ENCODE data around the gene RNF181. TPM values are rescaled to one million over a fixed set of nuclear protein-coding genes. Genes with fewer than 3 reads are reported as not detected.

Gene RNF181
- total and polyA plus RNA-seq, 2 of the 13 experiments (the other 11 are each of a cell fraction or from before 2014, with no cell fraction given) = 224 to 578 TPM

DNA sequence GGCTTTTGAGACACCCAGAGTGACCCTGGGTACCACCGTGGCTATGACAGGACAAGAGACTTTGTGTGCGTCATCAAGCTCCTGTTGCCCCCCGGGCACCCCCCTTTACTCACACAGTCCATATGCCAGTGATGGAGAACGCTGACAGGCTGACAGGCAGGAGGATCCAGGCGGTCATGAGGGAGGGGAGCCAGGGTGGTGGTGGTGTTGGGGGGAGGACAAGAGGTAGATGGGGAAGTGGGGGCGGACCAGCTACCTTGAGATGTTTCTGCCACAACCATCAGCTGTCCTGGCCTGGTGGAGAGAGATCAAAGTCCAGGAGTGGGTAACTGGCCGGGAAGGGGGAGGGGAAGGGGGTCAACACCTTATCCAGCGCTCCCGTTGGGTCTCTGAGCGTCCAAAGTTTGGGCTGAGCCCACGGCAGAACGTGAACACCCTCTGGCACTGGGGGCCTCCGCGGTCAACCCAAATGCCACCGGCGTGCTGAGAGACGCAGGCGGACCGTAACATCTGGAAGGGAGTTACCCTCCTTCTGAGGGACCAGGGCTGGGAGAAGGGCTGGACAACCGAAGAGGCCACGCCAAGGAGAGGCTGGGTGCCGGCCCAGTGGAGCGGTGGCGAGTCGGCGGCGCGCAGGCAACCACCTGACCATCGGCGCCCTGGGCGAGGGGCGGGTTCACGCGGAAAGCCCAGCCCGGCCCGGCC lies 6.4 kb downstream of the RNF181 start (continued):
- TF ChIP-seq SP5 (CRISPR knock-in tag; IDR thresholded peaks at IDR 0.05; ENCODE audit: borderline replicate concordance, low read depth) (no peak), ZBTB20 (CRISPR knock-in tag; IDR thresholded peaks at IDR 0.05; ENCODE audit: borderline replicate concordance, low read depth) (peak; percentile 11; the same call in 1 of the 2 replicates), ZMYM3 (CRISPR knock-in tag; IDR thresholded peaks at IDR 0.05) (peak; percentile 1; the same call in 1 of the 2 replicates), ZNF644 (CRISPR knock-in tag; IDR thresholded peaks at IDR 0.05; ENCODE audit: low read depth) (no peak), ZNF484 (CRISPR knock-in tag; IDR thresholded peaks at IDR 0.05; ENCODE audit: borderline replicate concordance, low read depth) (no peak), ZSCAN12 (CRISPR knock-in tag; IDR thresholded peaks at IDR 0.05) (no peak), ERF (CRISPR knock-in tag; IDR thresholded peaks at IDR 0.05) (peak; percentile 19; the same call in 1 of the 2 replicates), ZNF747 (CRISPR knock-in tag; IDR thresholded peaks at IDR 0.05; ENCODE audit: borderline replicate concordance) (peak; percentile 28; the same call in 1 of the 2 replicates), KIAA2018 (CRISPR knock-in tag; IDR thresholded peaks at IDR 0.05; ENCODE audit: borderline replicate concordance) (no peak), MAFG (CRISPR knock-in tag; IDR thresholded peaks at IDR 0.05) (no peak), DR1 (CRISPR knock-in tag; IDR thresholded peaks at IDR 0.05) (no peak), ZNF431 (CRISPR knock-in tag; IDR thresholded peaks at IDR 0.05; ENCODE audit: borderline replicate concordance, low read depth) (0 out of 2 replicates have a peak, but pooled peaks have one; percentile 38), TBL1XR1 (IDR thresholded peaks at IDR 0.05; ENCODE audit: borderline replicate concordance, low read length, partially characterized antibody) (peak; percentile 8), PAF1 (CRISPR knock-in tag; IDR thresholded peaks at IDR 0.05) (no peak), PHF5A (CRISPR knock-in tag; IDR thresholded peaks at IDR 0.05; ENCODE audit: low read depth, unreplicated experiment) (no peak), SOX6 (IDR thresholded peaks at IDR 0.05) (no peak), SOX6 (CRISPR knock-in tag; IDR thresholded peaks at IDR 0.05) (peak; percentile 38; the same call in 1 of the 2 replicates), PRPF4 (IDR thresholded peaks at IDR 0.05; ENCODE audit: low read depth, low read length, poor library complexity, severe bottlenecking) (no peak), NONO (IDR thresholded peaks at IDR 0.05) (no peak), NONO (CRISPR knock-in tag; conservative IDR thresholded peaks at IDR 0.05) (no peak), NRL (CRISPR knock-in tag; IDR thresholded peaks at IDR 0.05; ENCODE audit: borderline replicate concordance) (no peak)
